Measurements from ENCODE around the gene LRG1.

LRG1 gene

DNA sequence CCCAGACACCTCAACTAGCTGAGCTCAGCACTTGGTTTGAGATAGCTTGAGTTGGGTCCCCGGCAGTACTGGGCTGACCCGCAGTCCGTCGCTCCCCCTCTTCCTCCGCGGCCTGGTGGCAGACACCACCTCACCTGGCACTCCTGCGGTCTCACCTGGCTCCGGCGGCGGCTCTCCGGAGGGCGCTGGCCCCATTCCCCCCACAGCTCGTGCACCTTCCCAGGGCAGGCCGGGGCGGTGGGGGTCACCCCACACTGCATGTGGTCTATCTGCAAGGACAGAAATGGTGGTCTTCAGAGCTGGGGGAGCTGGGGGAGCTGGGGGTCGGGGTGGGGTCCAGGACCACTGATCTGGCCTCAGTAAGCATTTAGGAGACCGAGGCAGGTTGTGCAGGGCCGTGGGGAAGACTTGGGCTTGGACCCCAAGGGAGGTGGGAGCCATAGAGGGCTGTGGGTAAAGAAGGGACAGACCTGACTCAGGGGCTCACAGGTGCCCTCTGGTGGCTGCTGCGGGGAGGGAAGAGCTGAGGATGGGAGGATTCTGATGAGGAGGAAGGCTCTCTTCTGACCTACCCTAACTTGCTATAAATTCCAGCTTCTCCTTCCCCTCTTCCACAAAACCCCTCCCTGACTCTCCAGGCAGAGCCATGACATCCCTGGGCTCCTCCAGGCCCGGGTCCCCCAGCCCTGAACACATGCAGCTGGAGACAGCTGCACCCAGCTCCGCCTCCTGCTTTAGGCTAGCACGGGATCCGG, 14.9 kb downstream of the LRG1 start:
- no peak for DNase-seq

DNA sequence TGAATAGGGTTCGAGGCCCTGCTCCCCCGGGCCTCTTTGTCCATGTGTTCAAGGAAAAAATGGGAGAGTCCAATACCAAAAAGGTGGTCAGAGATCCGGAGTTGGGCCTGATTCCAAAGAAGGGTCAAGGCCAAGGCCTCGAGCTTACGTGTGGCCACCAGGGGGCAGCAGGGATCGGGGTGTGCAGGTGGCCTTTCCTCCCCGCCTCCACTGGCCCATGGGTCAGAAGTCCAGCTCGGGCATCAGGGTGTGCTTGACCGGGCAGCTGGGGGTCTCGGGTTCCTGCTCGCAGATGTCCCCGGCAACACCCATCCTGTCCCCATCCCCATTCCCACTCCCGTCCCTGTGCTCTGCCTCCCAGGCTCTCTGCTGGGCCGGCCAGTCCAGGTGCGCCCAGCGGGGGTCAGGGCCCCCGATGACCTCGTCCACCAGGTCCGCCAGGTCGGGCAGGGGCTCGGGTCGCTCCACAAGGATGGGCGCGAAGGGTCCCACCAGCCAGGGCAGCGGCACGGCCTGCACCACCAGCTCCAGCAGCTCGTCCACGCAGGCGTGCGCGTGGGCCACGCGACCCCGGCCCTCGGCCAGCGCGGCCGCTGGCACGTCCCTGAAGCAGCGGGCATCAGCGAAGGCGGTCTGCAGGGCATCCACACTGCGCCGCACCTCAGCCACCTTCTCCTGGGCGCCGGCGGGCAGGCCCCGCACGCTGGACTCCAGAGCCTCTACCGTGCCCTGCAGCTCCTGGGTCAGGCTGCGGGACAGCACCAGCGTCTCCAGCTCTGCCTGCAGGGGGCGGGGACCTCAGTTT, 16.3 kb downstream of the LRG1 start:
- peak; percentile 11 for DNase-seq

DNA sequence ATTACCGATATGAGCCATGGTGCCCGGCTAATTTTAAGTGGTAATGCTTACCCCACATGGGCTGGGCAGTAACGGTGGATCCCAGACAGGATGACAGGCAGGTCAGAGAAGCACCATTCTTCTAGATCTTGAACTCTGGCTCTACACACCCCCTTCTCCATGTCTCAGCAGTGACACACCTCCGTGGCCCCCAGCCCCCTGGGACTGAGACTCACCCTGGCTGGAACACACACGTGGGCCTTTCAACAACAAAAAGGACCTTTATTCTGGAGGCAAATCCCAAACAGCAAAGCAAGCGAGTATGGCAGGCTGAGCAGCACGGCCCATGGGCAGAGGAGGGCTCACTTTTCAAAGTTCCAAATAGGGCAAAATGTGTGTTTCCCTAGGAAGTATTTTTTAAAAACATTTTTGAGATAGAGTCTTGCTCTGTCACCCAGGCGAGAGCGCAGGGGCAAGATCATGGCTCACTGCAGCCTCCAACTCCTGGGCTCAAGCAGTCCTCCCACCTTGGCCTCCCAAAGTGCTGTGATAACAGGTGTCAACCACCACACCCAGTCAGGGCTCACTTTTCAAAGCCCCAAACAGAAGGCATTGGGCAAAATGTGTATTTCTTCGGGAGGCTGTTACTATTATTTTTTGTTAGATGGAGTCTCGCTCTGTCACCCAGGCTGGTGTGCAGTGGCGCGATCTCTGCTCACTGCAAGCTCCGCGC, 17.4 kb downstream of the LRG1 start:
- DNase-seq: no peak

DNA sequence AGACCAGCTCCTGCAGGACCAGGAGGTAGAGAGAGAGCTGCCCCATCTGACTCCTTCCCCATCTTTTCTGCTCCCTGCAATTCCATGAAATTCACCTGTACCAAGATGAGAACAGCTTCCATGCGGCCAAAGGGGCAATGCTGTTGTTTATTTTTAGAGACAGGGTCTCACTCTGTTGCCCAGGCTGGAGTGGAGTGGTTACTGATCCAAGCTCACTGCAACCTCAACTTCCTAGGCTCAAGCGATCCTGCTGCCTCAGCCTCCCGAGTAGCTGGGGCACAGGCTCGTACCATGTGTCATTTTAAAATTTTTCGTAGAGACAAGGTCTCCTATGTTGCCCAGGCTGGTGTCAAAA, 18.0 kb downstream of the LRG1 start:
- no peak for DNase-seq

DNA sequence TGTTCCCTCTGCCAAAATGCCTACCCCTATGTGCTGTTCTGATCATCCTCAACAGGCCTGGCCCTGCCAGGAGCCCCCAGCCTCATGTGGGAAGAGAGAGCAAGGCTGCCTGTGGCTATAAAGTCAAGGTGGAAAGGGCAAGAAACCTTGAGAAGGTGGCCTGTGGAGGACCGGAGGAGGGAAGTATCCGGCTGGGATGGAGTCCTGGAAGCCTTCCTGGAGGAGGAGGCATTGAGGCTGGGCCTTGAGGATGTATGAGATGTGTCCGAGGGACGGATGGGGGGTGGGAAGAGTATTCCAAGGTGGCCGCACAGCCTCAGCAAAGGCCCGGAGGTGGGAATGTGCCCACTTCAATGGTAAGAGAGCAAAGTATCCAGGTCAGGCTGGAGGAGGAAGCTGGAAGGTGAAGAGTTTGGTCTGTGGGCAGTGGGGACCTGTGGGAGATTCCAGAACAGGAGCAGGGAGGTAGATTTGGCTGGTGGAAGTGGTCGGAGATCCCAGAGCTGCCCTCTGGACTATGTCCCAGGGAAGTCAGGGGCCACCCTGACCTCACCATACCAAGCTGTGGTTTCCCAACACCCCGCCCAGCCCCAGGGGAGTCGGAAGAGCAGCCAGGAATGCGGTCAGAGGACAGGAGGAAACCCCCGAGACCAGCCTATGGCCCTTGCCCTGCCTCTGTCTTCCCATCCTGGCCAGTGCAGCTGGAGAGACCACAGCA, 18.5 kb downstream of the LRG1 start:
- no peak for DNase-seq

DNA sequence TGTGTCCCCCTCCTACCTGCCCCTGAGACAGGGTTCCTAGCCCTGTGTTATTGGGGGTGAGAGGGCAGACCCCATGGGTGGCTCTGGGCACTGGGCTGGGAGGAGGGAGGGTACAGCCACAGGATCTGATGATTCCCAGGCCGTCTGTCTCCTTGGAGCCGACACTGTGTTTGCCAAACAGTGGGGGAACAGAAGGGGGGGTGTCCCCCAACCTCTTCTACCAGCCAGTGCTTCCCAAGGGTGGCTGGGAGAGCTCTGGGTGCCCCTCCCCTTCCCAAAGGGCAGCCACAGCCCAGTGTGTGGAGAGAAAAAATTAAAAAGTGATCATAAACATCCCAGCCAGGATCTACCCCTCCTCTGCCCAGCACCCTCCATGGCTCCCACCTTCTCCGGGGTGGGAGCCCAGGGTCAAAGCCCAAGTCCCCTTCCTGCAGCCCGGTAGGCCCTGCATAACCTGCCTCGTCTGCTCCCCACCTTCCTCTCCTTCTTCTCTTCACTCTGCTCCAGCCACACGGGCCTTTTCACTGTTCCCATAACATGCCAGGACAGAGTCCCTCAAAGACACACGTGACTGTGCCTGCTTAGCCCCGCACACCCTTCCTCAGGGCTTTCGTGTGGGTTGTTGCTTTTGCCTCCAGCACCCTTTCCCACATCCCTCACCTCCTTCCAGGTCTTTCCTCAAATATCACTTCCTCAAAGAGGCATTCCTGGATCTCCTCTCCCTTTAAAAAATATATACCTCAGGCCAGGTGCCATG, 20.1 kb downstream of the LRG1 start:
- DNase-seq: no peak

DNA sequence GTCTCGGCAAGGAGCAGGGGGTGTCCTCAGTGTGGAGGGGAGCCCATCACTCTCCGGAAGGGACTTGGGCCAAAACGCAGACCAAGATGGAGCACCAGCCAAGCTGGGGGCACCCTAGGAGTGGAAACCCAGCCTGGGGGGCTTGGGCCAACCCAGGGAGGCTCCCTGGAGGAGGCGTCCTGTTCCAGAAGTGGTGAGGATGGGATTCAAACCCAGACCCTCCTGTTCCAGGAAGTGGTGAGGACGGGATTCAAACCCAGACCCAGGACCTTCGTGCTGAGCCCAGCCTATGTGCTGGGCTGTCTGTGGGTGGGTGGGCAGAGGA, 20.7 kb downstream of the LRG1 start:
- no peak for DNase-seq

DNA sequence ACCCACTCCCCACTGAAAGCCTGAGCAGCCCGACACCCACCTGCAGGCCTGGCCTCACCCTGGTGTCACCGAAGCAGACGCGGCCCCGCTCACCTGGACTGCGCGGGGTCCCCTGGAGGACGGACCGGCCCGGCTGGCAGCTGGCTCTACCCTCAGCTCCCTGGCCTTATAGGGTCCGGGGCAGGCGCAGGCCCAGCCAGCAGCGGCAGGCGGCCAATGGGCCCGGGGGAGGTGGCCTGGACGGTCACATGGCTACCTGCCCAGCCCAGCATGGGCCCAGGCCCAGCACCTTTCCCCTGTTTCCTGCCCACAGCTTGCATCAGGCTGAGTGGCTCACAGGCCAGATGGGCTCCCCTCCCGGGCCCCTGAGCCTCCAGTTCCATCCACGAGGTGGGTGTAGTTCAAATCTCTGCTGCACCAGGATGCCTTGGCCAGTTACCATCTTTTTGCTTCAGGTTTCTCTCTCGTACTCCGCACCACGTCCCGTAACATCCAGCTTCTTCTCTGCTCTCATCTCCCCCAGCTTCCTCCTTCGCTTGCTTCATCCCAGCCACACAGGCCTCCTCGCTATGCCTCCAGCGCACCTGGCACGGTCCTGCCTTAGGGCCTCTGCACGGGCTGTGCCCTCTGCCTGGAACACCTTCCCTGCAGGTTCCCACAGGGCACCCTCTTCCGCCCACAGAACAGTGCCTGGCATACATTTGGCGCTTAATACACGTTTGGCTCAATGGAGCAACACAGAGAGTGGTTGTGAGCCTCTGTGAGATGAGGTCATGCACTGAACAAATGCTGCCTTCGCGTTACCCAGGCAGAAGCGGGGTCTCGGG, 21.3 kb downstream of the LRG1 start, which contains the start of gene PLIN4:
TSS of gene PLIN4 (minus strand) at position 142 of the 827 bp plus-strand sequence. CDS start 214 bp downstream, outside the sequence.
- DNase-seq: no peak

DNA sequence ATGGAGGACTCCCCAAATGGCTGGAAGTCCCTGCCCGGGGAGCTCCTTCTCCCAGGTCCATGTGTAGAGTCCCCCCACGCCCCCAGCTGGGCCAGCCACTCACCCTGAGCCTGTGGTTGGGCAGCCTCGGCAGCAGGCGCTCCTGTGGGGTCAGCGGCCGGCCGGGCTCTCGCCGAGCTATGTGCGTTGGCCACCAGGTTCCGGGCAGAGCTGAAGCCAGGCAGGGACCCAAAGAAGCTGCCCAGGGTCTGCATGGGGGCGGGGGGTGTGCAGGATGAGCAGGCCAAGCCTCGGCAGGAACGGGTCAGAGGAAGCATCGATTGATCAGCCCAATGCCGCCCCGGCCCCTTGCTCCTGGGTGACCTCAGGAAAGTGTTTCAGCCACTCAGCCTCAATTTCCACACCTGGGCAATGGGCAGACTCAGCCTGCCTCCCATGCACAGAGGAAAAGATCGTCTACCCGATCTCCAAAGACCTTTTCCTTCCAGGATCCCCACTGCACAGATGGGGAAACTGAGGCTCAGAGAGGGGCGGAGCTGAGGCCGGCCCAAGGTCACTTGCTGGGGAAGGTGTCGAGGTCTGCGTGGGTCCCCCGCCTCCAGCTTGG, 22.3 kb downstream of the LRG1 start:
- DNase-seq: no peak

DNA sequence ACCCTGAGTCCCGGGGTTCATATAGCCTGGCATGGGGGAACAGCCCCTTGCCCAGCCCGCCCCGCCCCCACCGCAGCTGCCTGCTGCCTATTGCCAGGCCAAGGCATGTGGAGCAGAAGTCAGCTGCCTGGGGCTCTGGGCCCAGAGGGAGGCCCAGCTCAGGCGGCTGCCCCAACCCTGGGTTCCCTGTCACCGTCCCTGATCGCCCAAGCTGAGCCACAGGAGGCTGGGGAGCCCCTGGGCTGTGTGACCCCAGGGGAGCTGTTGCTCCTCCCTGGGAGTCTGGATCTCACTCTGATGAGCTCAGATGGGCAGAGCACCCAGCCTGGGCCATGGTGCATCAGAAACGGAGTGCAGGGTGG, 22.9 kb downstream of the LRG1 start:
- no peak for DNase-seq

DNA sequence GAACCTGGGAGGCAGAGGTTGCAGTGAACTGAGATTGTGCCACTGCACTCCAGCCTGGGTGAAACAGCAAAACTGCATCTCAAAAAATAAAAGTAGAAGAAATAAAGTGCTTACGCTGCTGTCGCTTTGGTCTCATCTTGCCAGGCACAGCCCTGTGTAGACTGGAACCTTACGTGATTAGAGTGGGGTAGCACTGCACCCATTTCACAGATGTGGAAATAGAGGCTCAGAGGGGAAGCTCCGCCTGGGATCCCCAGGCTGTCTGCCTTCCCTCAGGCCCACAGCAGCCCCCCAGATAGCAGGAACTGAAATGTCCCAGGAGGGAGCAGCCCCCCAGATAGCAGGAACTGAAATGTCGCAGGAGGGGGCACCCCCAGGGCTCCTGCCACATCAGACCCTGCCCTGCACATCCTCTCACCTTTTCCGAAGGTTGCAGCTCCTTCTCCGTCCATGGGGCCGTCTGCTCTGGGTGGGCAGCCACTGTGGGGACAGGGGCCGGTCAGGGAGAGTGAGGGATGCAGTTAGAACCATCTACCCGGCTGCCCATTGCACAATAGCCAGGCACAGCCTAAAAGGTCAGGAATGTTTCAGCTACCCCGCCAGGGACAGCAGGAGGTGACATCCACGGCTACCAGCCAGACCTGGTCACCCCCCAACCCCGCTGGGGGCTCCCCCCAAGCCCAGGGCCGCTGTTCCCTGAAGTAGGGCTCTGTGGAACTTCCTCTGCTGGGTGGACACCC, 23.5 kb downstream of the LRG1 start:
- no peak for DNase-seq

DNA sequence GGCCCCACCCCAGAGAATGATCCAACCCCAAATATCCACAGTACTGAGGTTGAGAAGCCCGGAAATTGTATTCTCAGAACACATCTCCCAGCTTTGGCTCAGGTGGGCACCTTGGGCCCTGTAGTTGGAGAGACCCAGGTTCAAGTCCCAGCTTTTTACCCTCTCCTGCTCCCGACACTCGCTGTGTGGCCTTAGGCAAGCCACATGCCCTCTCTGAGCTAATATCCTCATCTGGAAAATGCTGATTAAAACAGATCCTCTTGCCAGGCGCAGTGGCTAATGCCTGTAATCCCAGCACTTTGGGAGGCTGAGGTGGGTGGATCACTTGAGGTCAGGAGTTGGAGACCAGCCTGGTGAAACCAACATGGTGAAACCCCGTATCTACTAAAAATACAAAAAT, 24.1 kb downstream of the LRG1 start:
- DNase-seq: no peak

DNA sequence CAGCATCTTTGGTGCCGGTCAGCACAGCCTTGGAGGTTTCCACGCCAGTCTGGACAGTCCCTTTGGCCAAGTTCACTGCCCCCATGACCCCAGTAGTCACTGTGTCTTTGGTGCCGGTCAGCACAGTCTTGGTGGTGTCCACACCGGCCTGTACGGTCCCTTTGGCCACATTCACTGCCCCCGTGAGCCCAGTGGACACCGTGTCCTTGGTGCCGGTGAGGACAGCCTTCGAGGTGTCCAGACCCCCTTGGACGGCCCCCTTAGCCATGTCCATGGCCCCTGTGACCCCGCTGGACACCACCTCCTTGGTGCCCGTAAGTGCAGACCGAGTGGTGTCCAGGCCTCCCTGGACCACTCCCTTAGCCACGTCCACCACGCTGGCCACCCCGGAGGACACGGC, 26.6 kb downstream of the LRG1 start:
- no peak for DNase-seq

DNA sequence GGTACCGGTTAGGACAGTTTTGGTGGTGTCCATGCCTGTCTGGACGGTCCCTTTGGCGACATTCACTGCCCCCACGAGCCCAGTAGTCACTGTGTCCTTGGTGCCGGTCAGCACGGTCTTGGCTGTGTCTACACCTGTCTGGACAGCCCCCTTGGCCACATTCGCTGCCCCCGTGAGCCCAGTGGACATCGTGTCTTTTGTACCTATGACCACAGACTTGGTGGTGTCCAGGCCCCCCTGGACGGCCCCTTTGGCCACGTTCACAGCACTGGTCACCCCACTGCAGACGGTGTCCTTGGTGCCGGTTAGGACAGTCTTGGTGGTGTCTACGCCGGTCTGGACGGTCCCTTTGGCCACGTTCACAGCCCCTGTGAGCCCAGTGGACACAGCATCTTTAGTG, 27.8 kb downstream of the LRG1 start:
- no peak for DNase-seq

DNA sequence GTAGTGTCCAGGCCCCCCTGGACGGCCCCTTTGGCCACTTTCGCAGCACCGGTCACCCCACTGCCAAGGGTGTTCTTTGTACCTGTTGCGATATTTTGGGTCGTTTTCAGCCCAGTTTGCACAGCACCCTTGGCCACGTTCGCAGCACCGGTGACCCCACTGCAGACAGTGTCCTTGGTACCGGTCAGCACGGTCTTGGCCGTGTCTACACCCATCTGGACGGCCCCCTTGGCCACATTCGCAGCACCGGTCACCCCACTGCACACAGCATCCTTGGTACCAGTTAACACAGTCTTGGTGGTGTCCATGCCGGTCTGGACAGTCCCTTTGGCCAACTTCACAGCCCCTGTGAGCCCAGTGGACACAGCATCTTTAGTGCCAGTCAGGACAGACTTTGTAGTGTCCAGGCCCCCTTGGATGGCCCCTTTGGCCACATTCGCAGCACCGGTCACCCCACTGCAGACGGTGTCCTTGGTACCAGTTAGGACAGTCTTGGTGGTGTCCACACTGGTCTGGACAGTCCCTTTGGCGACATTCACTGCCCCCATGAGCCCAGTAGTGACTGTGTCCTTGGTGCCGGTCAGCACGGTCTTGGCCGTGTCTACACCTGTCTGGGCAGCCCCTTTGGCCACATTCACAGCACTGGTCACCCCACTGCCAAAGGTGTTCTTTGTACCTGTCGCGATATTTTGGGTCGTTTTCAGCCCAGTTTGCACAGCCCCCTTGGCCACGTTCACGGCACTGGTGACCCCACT, 28.4 kb downstream of the LRG1 start:
- no peak for DNase-seq

DNA sequence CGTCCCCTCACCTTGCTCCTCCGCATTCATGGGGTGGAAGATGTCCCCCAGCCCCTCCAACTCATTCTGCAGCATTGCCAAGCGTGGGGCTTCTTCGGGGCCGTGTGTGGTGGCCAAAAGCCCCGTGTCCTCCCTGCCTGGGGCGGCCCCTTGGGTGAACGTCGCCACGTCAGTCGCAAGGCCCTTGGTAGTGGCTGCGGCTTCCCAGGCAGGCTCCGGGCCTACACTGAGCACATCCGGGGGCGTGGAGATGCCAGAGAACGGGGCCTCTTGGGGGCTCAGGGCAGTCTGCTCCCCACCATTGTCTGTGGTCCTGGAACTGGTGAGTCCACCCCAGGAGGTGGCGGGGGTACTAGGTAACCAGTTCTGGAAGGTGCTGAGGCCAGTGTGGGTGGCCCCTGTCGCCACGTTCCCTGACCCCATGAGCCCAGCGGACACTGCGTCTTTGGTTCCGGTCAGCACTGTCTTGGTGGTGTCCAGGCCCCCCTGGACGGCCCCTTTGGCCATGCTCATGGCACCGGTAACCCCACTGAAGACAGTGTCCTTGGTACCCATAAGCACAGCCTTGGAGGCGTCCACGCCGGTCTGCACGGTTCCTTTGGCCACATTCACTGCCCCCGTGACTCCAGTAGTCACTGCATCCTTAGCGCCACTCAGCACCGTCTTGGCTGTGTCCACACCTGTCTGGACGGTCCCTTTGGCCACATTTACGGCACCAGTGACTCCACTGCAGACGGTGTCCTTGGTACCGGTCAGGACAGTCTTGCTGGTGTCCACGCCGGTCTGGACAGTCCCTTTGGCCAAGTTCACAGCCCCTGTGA, 29.2 kb downstream of the LRG1 start:
- no peak for DNase-seq

DNA sequence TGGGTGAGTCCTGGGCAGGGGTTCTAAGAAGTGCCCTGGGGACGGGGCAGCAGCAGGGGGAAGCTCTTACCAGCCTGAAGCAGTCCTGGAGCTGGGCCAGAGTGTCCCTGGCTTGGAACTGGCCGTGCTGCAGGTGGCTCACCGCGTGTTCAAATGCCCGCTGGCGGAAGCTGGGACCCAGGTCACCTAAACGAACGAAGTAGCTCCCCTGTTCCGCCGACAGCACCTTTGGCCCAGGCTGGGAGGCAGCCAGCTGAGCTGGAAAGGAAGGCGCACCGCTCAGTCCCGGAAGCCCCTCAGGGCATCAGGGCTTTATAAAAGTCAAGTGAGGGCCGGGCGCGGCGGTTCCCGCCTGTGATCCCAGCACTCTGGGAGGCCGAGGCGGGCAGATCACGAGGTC, 31.1 kb downstream of the LRG1 start:
- no peak for DNase-seq

DNA sequence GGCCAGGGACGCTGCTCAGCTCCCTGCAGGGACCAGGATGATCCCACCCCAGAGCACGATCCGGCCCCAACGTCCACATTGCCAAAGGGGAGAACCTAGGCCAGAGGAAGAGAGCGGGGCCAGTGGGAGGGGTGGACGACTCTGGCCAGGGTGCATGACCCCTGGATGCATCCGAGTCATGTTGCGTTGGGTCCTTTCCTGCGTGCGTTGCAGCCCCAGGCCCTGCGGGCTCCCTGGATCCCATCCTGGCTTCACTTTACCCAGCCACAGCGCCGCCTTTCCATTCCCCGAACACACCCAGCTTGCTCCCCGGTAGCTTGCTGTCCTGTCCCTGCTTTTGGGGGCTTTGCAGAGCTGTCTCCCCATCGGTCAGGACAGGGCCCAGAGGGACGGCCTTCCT, 32.0 kb downstream of the LRG1 start:
- no peak for DNase-seq

DNA sequence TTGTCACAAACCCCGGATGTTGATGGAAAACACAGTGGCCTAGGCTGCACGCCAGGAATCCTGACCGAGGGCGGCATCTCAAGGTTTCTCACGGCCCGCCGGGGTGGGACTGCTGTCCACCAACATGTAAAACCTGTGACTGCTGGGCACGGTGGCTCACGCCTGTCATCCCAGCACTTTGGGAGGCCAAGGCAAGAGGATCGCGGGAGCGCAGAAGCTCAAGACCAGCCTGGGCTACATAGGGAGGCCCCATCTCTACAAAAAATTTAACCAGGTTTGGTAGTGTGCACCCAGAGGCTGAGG, 32.7 kb downstream of the LRG1 start:
- no peak for DNase-seq

Measured in SHP77 treated with DMSO at 0.1 percent for 48 hours (cell line).